Keratinocyte (primary cell): Measurements from ENCODE around the gene ZBTB40.

Experiments
- EZH2 ChIP-seq: IDR thresholded peaks from one replicate; pipeline ENCODE4 v1.6.1; 2012; ENCODE audit warnings: inconsistent platforms, mild to moderate bottlenecking, low read length, moderate library complexity
- TF ChIP-seq, protein P1 (sequence below), 3 experiments: IDR thresholded peaks in 1 of 3; conservative IDR thresholded peaks in 1 of 3; optimal IDR thresholded peaks in 1 of 3; 2 replicates in 2 of 3; 3 replicates in 1 of 3; pipeline versions ENCODE3 to v1.5.1; 2011; ENCODE audit warnings: low read length in 3 of 3, mild to moderate bottlenecking in 3 of 3, moderate library complexity in 2 of 3, control low read depth in 1 of 3, inconsistent platforms in 1 of 3; ENCODE audit not compliant: insufficient read depth in 2 of 3; ENCODE audit errors: extremely low read depth in 1 of 3

DNA sequence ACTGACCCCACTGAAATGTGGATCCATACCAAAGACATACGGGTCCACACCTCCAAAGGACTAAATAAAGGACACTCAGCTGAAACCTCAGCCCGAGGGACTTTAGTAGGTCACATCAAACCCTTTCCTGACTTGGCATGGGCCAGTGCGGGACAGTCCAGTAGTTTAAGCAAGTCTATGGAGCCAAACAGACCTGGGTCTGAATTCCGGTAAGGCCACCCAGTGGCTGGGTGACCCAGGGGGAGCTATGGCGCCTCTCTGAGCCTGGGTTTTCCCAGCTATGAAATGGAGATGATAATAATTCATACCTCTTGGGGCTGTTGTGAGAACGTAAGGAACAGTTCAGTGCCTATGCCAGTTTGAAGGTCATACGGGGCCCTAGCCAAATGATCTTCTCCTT is 36.2 kb upstream of the ZBTB40 start:
- TF ChIP-seq, protein P1, sequence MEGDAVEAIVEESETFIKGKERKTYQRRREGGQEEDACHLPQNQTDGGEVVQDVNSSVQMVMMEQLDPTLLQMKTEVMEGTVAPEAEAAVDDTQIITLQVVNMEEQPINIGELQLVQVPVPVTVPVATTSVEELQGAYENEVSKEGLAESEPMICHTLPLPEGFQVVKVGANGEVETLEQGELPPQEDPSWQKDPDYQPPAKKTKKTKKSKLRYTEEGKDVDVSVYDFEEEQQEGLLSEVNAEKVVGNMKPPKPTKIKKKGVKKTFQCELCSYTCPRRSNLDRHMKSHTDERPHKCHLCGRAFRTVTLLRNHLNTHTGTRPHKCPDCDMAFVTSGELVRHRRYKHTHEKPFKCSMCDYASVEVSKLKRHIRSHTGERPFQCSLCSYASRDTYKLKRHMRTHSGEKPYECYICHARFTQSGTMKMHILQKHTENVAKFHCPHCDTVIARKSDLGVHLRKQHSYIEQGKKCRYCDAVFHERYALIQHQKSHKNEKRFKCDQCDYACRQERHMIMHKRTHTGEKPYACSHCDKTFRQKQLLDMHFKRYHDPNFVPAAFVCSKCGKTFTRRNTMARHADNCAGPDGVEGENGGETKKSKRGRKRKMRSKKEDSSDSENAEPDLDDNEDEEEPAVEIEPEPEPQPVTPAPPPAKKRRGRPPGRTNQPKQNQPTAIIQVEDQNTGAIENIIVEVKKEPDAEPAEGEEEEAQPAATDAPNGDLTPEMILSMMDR (optimal IDR thresholded peaks at IDR 0.05 in 1 of 3, IDR thresholded peaks at IDR 0.05 in 1 of 3, conservative IDR thresholded peaks at IDR 0.05 in 1 of 3; ENCODE audit: extremely low read depth in 1 of 3, insufficient read depth in 2 of 3, low read length in 3 of 3): no peak
- TF ChIP-seq EZH2: no peak
